PC-3 (cell line): Measurements from ENCODE around the gene NKX1-1. TPM values are rescaled to one million over a fixed set of nuclear protein-coding genes. Genes with fewer than 3 reads are reported as not detected.
"Not testable (repeated sequence)": the region's sequence is repeated elsewhere in the genome, so short reads cannot be mapped to it uniquely, and the experiment has no call there.

Experiments
- ATAC-seq: fragments of 200-7000 bp; cut with Tn5 transposase; 2 replicates; pipeline ENCODE4 v1.9.1; 2020; ENCODE audit warnings: mild to moderate bottlenecking, moderate library complexity
- BruUV-seq: library from RNA; stranded (reverse); fragments of 400-500 nt; replicated peaks from 2 replicates; lab custom pipeline; 2021; lab: Mats Ljungman, UMichigan
- CTCF ChIA-PET: fragments of 300-600 bp; sonication (Branson Sonifier 250); formaldehyde crosslinking; loops from one replicate; lab custom pipeline; 2022; ENCODE audit warnings: antibody characterized with exemption; lab: Charles Lee
- POLR2A ChIA-PET: fragments of 300-600 bp; sonication (Branson Sonifier 250); formaldehyde crosslinking; loops from one replicate; lab custom pipeline; 2022; ENCODE audit warnings: antibody characterized with exemption; ENCODE audit not compliant: unreplicated experiment; lab: Charles Lee
- DNase-seq: peaks from one replicate; pipeline ENCODE4 v3.0.0-alpha.2; 2015
- H2AFZ ChIP-seq: fragments of 300-600 bp; sonication (generic); 2 replicates; pipeline ENCODE4 v1.6.0; 2016; ENCODE audit warnings: antibody characterized with exemption, low read length
- H3F3A ChIP-seq: fragments of 300-600 bp; sonication (generic); one replicate; pipeline ENCODE4 v1.6.0; 2017; ENCODE audit warnings: antibody characterized with exemption, low read length, control low read depth, mild to moderate bottlenecking; ENCODE audit not compliant: unreplicated experiment
- H3K27ac ChIP-seq: fragments of 300-600 bp; sonication (generic); 2 replicates; pipeline ENCODE4 v1.5.1; 2016; ENCODE audit warnings: mild to moderate bottlenecking, low read length
- H3K27me3 ChIP-seq: fragments of 300-600 bp; sonication (generic); 2 replicates; pipeline ENCODE4 v1.6.1; 2016; ENCODE audit warnings: low read length, mixed read lengths
- H3K36me3 ChIP-seq: fragments of 300-600 bp; sonication (generic); 2 replicates; pipeline ENCODE4 v1.6.1; 2016; ENCODE audit warnings: low read depth, mixed run types, low read length, mixed read lengths
- H3K4me1 ChIP-seq: fragments of 300-600 bp; sonication (generic); 2 replicates; pipeline ENCODE4 v1.5.1; 2016; ENCODE audit warnings: low read length; ENCODE audit not compliant: insufficient read depth
- H3K4me2 ChIP-seq: fragments of 300-600 bp; sonication (generic); 2 replicates; pipeline ENCODE4 v1.6.0; 2016; ENCODE audit warnings: low read length
- H3K4me3 ChIP-seq: fragments of 300-600 bp; sonication (generic); 2 replicates; pipeline ENCODE4 v1.5.1; 2016; ENCODE audit warnings: mild to moderate bottlenecking, low read length, mixed read lengths
- H3K79me2 ChIP-seq: fragments of 300-600 bp; sonication (generic); 2 replicates; pipeline ENCODE4 v1.6.1; 2017; ENCODE audit warnings: low read length, mixed read lengths
- H3K9ac ChIP-seq: fragments of 300-600 bp; sonication (generic); 2 replicates; pipeline ENCODE4 v1.6.0; 2016; ENCODE audit warnings: mild to moderate bottlenecking, low read length
- H3K9me2 ChIP-seq: fragments of 300-600 bp; sonication (generic); replicated peaks from 2 replicates; pipeline ENCODE4 v1.6.1; 2016; ENCODE audit warnings: mixed run types, low read length, mixed read lengths
- H3K9me3 ChIP-seq: fragments of 300-600 bp; sonication (generic); 2 replicates; pipeline ENCODE4 v1.6.1; 2016; ENCODE audit warnings: low read length, mixed read lengths
- H4K20me1 ChIP-seq: fragments of 300-600 bp; sonication (generic); 2 replicates; pipeline ENCODE4 v1.6.1; 2016; ENCODE audit warnings: low read length, mixed read lengths
- EZH2 ChIP-seq: fragments of 300-600 bp; sonication (generic); IDR thresholded peaks from one replicate; pipeline ENCODE4 v1.6.1; 2017; ENCODE audit warnings: antibody characterized with exemption, mild to moderate bottlenecking, low read length; ENCODE audit not compliant: unreplicated experiment
- EZH2phosphoT487 ChIP-seq: fragments of 300-600 bp; sonication (generic); IDR thresholded peaks from 2 replicates; pipeline ENCODE4 v1.6.1; 2018; ENCODE audit warnings: mild to moderate bottlenecking, antibody characterized with exemption, low read length, borderline replicate concordance
- intact Hi-C: fragments of 100-400 bp; cut with micrococcal nuclease; formaldehyde crosslinking; loops from 2 replicates; pipeline ENCODE4 v1.9.0; 2023
- total RNA-seq: library from RNA; depleted of rRNA; stranded (reverse); fragments of >200 nt; gene quantifications from 2 replicates; pipeline ENCODE4 v1.2.3, GENCODE V29; 2014
- TF ChIP-seq, protein P1 (sequence below): fragments of 300-600 bp; sonication (generic); conservative IDR thresholded peaks from 2 replicates; pipeline ENCODE4 v1.5.1; 2017; ENCODE audit warnings: antibody characterized with exemption, low read depth, mild to moderate bottlenecking, low read length

NKX1-1 gene
- total RNA-seq, 1 experiment from 2014 or later: not detected

GRCh38 chr4:1446502-1447386 is 40.5 kb upstream of the NKX1-1 start:
- Histone ChIP-seq H3F3A (no peaks in the 10 kb centered on the region), H3K27me3 (peaks cover 3% of the 10 kb centered on the region; the same call in 1 of the 2 replicates), H3K9me3 (no peaks in the 10 kb centered on the region), H4K20me1 (no peaks in the 10 kb centered on the region), H3K79me2 (no peaks in the 10 kb centered on the region), H3K36me3 (no peaks in the 10 kb centered on the region), H3K4me1 (no peaks in the 10 kb centered on the region), H3K9ac (no peak overlapping the region), H3K4me3 (no peak overlapping the region), H3K9me2 (no peaks in the 10 kb centered on the region), H3K4me2 (no peak overlapping the region), H3K27ac (no peak overlapping the region), H2AFZ (no peak overlapping the region)
- intact Hi-C loops: no loop called here
- no TSS peak for BruUV-seq
- TF ChIP-seq EZH2 (no peak), EZH2phosphoT487 (no peak)
- TF ChIP-seq, protein P1, sequence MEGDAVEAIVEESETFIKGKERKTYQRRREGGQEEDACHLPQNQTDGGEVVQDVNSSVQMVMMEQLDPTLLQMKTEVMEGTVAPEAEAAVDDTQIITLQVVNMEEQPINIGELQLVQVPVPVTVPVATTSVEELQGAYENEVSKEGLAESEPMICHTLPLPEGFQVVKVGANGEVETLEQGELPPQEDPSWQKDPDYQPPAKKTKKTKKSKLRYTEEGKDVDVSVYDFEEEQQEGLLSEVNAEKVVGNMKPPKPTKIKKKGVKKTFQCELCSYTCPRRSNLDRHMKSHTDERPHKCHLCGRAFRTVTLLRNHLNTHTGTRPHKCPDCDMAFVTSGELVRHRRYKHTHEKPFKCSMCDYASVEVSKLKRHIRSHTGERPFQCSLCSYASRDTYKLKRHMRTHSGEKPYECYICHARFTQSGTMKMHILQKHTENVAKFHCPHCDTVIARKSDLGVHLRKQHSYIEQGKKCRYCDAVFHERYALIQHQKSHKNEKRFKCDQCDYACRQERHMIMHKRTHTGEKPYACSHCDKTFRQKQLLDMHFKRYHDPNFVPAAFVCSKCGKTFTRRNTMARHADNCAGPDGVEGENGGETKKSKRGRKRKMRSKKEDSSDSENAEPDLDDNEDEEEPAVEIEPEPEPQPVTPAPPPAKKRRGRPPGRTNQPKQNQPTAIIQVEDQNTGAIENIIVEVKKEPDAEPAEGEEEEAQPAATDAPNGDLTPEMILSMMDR: no peak
- ChIA-PET POLR2A (no interaction called here), CTCF (no interaction called here)
- no peak for DNase-seq
- no peak for ATAC-seq

GRCh38 chr4:1445716-1446445 is 39.6 kb upstream of the NKX1-1 start:
- TF ChIP-seq EZH2 (no peak), EZH2phosphoT487 (no peak)
- TF ChIP-seq, protein P1: no peak
- H3K36me3 ChIP-seq: no peaks in the 10 kb centered on the region
- no TSS peak for BruUV-seq
- no peaks in the 10 kb centered on the region for H3K9me2 ChIP-seq
- H3K9me3 ChIP-seq: no peaks in the 10 kb centered on the region
- H3K4me1 ChIP-seq: no peaks in the 10 kb centered on the region
- H3K27me3 ChIP-seq: peaks cover 3% of the 10 kb centered on the region; the same call in 1 of the 2 replicates
- DNase-seq (no peak), ATAC-seq (no peak)
- no peak overlapping the region for H3K4me3 ChIP-seq
- intact Hi-C loops: no loop called here
- H4K20me1 ChIP-seq: no peaks in the 10 kb centered on the region
- H3K79me2 ChIP-seq: no peaks in the 10 kb centered on the region
- no peak overlapping the region for H3K9ac ChIP-seq
- POLR2A ChIA-PET: no interaction called here
- H3K4me2 ChIP-seq: no peak overlapping the region
- CTCF ChIA-PET: no interaction called here
- no peaks in the 10 kb centered on the region for H3F3A ChIP-seq
- no peak overlapping the region for H3K27ac ChIP-seq
- H2AFZ ChIP-seq: no peak overlapping the region

GRCh38 chr4:1443688-1444172 is 37.5 kb upstream of the NKX1-1 start:
- CTCF ChIA-PET, POLR2A ChIA-PET, H3K36me3 ChIP-seq, H2AFZ ChIP-seq, ATAC-seq, BruUV-seq, H3K9me3 ChIP-seq, H3F3A ChIP-seq, H3K27me3 ChIP-seq, H4K20me1 ChIP-seq, H3K4me1 ChIP-seq, H3K9ac ChIP-seq, DNase-seq, H3K9me2 ChIP-seq, H3K27ac ChIP-seq, H3K79me2 ChIP-seq, H3K4me3 ChIP-seq, intact Hi-C loops, H3K4me2 ChIP-seq: not testable (repeated sequence)
